B cell (primary cell): Measurements from ENCODE around the gene PIK3IP1.

Source experiments
- EZH2 ChIP-seq: IDR thresholded peaks from 2 replicates; pipeline ENCODE4 v1.6.1; 2012; ENCODE audit warnings: borderline replicate concordance, low read depth, mild to moderate bottlenecking, moderate library complexity, low read length; ENCODE audit not compliant: insufficient read depth, poor library complexity, severe bottlenecking
- TF ChIP-seq, protein P1 (sequence below): fragments of 200-600 bp; IDR thresholded peaks from one replicate; pipeline ENCODE4 v1.8.0; 2022; ENCODE audit warnings: antibody characterized with exemption, mild to moderate bottlenecking

DNA sequence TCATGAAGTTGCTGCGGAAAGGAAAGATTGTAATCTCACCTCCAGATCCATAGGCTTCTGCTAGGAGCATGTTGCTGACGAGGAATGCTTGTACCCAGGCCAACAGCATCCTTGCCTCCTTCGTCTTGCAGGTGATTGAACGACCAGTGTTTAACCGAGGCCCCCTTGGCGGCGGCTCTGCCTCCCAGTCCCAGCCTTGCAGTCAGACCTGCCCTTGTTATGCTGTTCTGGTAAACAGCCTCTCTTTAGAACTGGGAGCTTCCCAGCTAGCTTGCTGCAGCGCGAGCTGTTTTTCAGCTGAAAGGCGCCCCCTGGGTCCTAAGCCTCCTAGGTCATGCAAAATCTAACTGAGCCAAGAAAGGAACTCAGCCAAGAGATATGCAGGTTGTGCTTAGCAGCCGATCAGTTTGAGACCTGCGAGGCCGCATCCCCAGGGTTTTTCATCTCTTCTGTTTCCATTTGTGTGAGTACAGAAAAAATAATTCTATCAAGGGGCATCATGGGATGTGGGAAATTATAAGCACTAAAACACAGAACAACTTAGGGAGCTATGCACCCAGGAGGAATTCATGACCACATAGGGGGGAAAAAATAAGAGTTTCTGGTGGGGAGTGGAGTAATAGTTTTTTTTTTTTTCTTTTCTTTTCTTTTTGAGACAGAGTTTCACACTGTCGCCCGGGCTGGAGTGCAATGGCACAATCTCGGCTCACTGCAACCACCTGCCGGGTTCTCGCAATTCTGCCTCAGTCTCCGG lies at the start of gene PIK3IP1:
- TF ChIP-seq, protein P1, sequence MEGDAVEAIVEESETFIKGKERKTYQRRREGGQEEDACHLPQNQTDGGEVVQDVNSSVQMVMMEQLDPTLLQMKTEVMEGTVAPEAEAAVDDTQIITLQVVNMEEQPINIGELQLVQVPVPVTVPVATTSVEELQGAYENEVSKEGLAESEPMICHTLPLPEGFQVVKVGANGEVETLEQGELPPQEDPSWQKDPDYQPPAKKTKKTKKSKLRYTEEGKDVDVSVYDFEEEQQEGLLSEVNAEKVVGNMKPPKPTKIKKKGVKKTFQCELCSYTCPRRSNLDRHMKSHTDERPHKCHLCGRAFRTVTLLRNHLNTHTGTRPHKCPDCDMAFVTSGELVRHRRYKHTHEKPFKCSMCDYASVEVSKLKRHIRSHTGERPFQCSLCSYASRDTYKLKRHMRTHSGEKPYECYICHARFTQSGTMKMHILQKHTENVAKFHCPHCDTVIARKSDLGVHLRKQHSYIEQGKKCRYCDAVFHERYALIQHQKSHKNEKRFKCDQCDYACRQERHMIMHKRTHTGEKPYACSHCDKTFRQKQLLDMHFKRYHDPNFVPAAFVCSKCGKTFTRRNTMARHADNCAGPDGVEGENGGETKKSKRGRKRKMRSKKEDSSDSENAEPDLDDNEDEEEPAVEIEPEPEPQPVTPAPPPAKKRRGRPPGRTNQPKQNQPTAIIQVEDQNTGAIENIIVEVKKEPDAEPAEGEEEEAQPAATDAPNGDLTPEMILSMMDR: peak; percentile 66
- TF ChIP-seq EZH2: no peak
